ENCODE measurements around the gene TRNP1.

The TRNP1 gene

DNA sequence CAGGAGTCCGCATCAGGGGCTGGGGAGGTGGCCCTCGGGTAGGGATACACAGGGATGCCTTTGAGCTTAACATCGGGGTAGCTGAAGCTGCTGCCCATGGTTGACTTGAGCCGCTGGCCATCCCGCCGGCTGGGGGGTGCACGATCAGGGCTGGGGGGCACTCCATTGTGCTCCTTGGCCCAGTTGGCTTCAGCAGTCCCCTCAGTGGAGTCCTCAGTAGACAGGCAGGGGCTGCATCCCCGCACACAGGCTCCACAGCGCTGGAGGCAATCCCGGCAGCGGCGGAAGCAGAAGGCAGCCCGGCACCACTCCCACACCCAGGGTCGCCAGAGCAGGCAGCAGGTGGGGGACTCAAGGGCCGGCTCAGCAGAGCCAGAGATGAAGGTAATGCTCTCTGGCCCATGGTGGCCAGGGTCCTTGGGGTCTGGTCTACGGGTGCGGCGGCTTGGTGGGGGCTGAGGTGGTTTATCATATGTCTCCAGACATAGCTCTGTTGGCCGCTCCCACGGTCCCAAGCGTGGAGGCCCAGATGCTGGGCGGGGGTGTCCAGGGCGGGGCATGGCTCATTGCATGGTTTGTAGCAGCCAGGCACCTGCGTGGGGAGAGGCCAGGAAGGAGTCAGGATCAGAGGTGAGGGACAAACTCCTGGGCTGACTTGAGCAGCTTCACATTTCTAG lies 41.5 kb upstream of the TRNP1 start:
- Histone ChIP-seq H3K36me3 (ENCODE audit: control insufficient read depth in 1 of 2, insufficient read depth in 2 of 2, low read length in 2 of 2) (peaks cover 0 to 25% of the 10 kb centered on the region in 2 donors), H3K27ac (ENCODE audit: low read depth, low read length) (no peak overlapping the region), H3K9ac (ENCODE audit: low read depth in 1 of 2, low read length in 2 of 2) (no peak overlapping the region), H3K4me1 (ENCODE audit: control insufficient read depth in 1 of 2, insufficient read depth in 2 of 2, low read length in 2 of 2) (peaks cover 16% of the 10 kb centered on the region in 2 donors), H3K27me3 (ENCODE audit: control insufficient read depth in 1 of 2, insufficient read depth in 2 of 2, low read length in 2 of 2) (no peaks in the 10 kb centered on the region), H3K9me3 (ENCODE audit: control insufficient read depth in 1 of 2, low read length in 2 of 2) (no peaks in the 10 kb centered on the region), H3K4me3 (ENCODE audit: low read depth in 1 of 2, low read length in 2 of 2) (no peak overlapping the region)

DNA sequence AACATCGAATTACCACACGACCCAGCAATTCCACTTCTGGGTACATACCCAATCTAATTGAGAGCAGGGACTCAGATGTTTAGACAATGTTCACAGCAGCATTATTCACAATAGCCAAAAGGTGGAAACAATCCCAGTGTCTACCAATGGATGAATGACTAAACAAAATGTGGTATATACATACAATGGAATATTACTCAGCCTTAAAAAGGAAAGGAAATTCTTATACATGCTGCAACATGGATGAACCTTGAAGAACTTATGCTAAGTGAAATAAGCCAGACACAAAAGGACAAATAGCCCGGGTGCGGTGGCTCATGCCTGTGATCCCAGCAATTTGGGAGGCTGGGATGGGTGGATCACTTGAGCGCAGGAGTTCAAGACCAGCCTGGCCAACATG lies 40.1 kb upstream of the TRNP1 start:
- H3K9me3 ChIP-seq (ENCODE audit: control insufficient read depth in 1 of 2, low read length in 2 of 2), result no peaks in the 10 kb centered on the region
- H3K4me3 ChIP-seq (ENCODE audit: low read depth in 1 of 2, low read length in 2 of 2), result no peak overlapping the region
- no peak overlapping the region for H3K27ac ChIP-seq (ENCODE audit: low read depth, low read length)
- H3K9ac ChIP-seq (ENCODE audit: low read depth in 1 of 2, low read length in 2 of 2), result no peak overlapping the region
- peaks cover 16% of the 10 kb centered on the region in 2 donors for H3K4me1 ChIP-seq (ENCODE audit: control insufficient read depth in 1 of 2, insufficient read depth in 2 of 2, low read length in 2 of 2)
- no peaks in the 10 kb centered on the region for H3K27me3 ChIP-seq (ENCODE audit: control insufficient read depth in 1 of 2, insufficient read depth in 2 of 2, low read length in 2 of 2)
- peaks cover 0 to 20% of the 10 kb centered on the region in 2 donors for H3K36me3 ChIP-seq (ENCODE audit: control insufficient read depth in 1 of 2, insufficient read depth in 2 of 2, low read length in 2 of 2)

- Histone ChIP-seq H3K27me3 (ENCODE audit: control insufficient read depth in 1 of 2, insufficient read depth in 2 of 2, low read length in 2 of 2) (peaks cover 0 to 7% of the 10 kb centered on the region in 2 donors), H3K9me3 (ENCODE audit: control insufficient read depth in 1 of 2, low read length in 2 of 2) (no peaks in the 10 kb centered on the region), H3K9ac (ENCODE audit: low read depth in 1 of 2, low read length in 2 of 2) (no peak overlapping the region), H3K4me1 (ENCODE audit: control insufficient read depth in 1 of 2, insufficient read depth in 2 of 2, low read length in 2 of 2) (peaks cover 5 to 14% of the 10 kb centered on the region in 2 donors), H3K4me3 (ENCODE audit: low read depth in 1 of 2, low read length in 2 of 2) (no peak overlapping the region), H3K36me3 (ENCODE audit: control insufficient read depth in 1 of 2, insufficient read depth in 2 of 2, low read length in 2 of 2) (peaks cover 0 to 4% of the 10 kb centered on the region in 2 donors), H3K27ac (ENCODE audit: low read depth, low read length) (no peak overlapping the region)
These were observed 37.2 kb upstream of the TRNP1 start for GRCh38 chr1:26956321-26956720.

GRCh38 chr1:26957306-26957705 lies 36.2 kb upstream of the TRNP1 start:
- Histone ChIP-seq H3K36me3 (ENCODE audit: control insufficient read depth in 1 of 2, insufficient read depth in 2 of 2, low read length in 2 of 2) (no peaks in the 10 kb centered on the region), H3K27me3 (ENCODE audit: control insufficient read depth in 1 of 2, insufficient read depth in 2 of 2, low read length in 2 of 2) (peaks cover 0 to 7% of the 10 kb centered on the region in 2 donors), H3K27ac (ENCODE audit: low read depth, low read length) (no peak overlapping the region), H3K9me3 (ENCODE audit: control insufficient read depth in 1 of 2, low read length in 2 of 2) (no peaks in the 10 kb centered on the region), H3K9ac (ENCODE audit: low read depth in 1 of 2, low read length in 2 of 2) (no peak overlapping the region), H3K4me3 (ENCODE audit: low read depth in 1 of 2, low read length in 2 of 2) (no peak overlapping the region), H3K4me1 (ENCODE audit: control insufficient read depth in 1 of 2, insufficient read depth in 2 of 2, low read length in 2 of 2) (peaks cover 5 to 19% of the 10 kb centered on the region in 2 donors)

DNA sequence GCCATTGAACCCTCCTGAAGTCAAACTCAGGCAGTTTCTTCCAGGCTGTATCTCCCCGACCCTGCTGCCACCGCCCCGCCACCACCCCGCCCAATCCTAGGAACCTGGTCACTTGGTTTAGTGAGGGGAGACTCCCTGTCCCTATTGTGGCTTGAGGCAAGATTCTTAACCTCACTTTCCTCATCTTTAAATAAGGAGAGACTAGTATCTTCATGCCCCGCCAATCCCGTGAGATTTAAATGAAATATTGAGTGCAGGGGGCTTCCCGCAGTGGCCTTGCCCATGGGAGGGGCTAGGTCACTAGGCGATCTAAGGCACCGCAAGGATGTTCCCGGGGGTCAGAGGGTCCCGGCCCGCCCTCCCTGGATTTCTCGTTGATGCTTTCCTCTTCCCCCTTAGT lies 34.2 kb upstream of the TRNP1 start:
- Histone ChIP-seq H3K27me3 (ENCODE audit: control insufficient read depth in 1 of 2, insufficient read depth in 2 of 2, low read length in 2 of 2) (peaks cover 0 to 7% of the 10 kb centered on the region in 2 donors), H3K27ac (ENCODE audit: low read depth, low read length) (no peak overlapping the region), H3K4me3 (ENCODE audit: low read depth in 1 of 2, low read length in 2 of 2) (peak overlapping the region; percentile 89 to 91), H3K9me3 (ENCODE audit: control insufficient read depth in 1 of 2, low read length in 2 of 2) (no peaks in the 10 kb centered on the region), H3K9ac (ENCODE audit: low read depth in 1 of 2, low read length in 2 of 2) (peak overlapping the region; percentile 81 to 94), H3K36me3 (ENCODE audit: control insufficient read depth in 1 of 2, insufficient read depth in 2 of 2, low read length in 2 of 2) (no peaks in the 10 kb centered on the region), H3K4me1 (ENCODE audit: control insufficient read depth in 1 of 2, insufficient read depth in 2 of 2, low read length in 2 of 2) (peaks cover 5 to 19% of the 10 kb centered on the region in 2 donors)

- H3K27me3 ChIP-seq (ENCODE audit: control insufficient read depth in 1 of 2, insufficient read depth in 2 of 2, low read length in 2 of 2), result peaks cover 0 to 7% of the 10 kb centered on the region in 2 donors
- peak within 1 kb of the TSS; percentile 84 to 94 for H3K9ac ChIP-seq (ENCODE audit: low read depth in 1 of 2, low read length in 2 of 2)
- H3K27ac ChIP-seq (ENCODE audit: low read depth, low read length), result no peak within 1 kb of the TSS
These were observed 33.5 kb upstream of the TRNP1 start, which contains the start of gene KDF1 for GRCh38 chr1:26959722-26960624. TSS of gene KDF1 (minus strand) at chr1:26960468. CDS start at chr1:26952380, 8,088 bp downstream.

DNA sequence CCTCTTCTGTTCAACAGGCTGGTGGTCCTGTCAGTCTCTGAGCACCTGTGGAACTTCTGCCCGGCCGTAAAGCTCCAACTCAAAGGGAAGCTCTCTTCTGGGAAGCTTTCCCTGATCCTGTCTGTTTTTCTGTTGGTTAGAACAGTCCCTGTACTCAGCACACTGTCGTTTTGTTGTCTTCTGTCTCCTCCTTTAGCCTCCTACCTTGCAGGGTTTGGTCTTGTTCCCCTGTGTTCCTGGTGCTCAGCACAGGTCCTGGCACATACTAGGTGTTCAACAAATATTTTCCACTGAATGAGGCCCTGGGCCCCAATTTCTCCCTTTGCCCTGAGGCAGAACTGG lies 32.9 kb upstream of the TRNP1 start:
- no peaks in the 10 kb centered on the region for H3K9me3 ChIP-seq (ENCODE audit: control insufficient read depth in 1 of 2, low read length in 2 of 2)
- H3K9ac ChIP-seq (ENCODE audit: low read depth in 1 of 2, low read length in 2 of 2), result peak overlapping the region; percentile 84 to 94
- no peak overlapping the region for H3K27ac ChIP-seq (ENCODE audit: low read depth, low read length)
- peaks cover 5 to 19% of the 10 kb centered on the region in 2 donors for H3K4me1 ChIP-seq (ENCODE audit: control insufficient read depth in 1 of 2, insufficient read depth in 2 of 2, low read length in 2 of 2)
- H3K4me3 ChIP-seq (ENCODE audit: low read depth in 1 of 2, low read length in 2 of 2), result peak overlapping the region; percentile 89 to 91
- peaks cover 0 to 7% of the 10 kb centered on the region in 2 donors for H3K27me3 ChIP-seq (ENCODE audit: control insufficient read depth in 1 of 2, insufficient read depth in 2 of 2, low read length in 2 of 2)
- H3K36me3 ChIP-seq (ENCODE audit: control insufficient read depth in 1 of 2, insufficient read depth in 2 of 2, low read length in 2 of 2), result no peaks in the 10 kb centered on the region

More at GRCh38 chr1:26959722-26960624, 33.5 kb upstream of the TRNP1 start, which contains the start of gene KDF1:
- Histone ChIP-seq H3K4me3 (ENCODE audit: low read depth in 1 of 2, low read length in 2 of 2) (peak within 1 kb of the TSS; percentile 89 to 91), H3K36me3 (ENCODE audit: control insufficient read depth in 1 of 2, insufficient read depth in 2 of 2, low read length in 2 of 2) (no peaks in the 10 kb centered on the region), H3K9me3 (ENCODE audit: control insufficient read depth in 1 of 2, low read length in 2 of 2) (no peaks in the 10 kb centered on the region), H3K4me1 (ENCODE audit: control insufficient read depth in 1 of 2, insufficient read depth in 2 of 2, low read length in 2 of 2) (peaks cover 5 to 19% of the 10 kb centered on the region in 2 donors)

DNA sequence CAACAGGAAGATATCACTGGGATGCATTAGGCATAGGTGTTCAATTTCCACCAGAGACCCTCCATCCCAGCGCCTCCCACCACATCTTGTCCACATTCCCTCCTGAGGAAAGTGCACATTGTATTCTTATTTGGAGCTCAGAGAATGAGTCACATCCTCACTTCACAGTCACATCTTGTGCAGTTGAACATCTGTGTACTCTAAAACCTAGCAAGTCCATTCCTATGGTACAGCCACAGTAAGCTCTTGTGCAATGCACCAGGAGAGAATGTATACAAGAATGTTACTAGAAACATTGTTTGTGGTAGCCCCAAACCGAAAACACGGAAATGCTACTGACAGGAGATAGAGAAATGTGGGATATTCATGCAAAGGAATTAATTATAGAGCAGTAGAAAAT lies 31.7 kb upstream of the TRNP1 start:
- Histone ChIP-seq H3K27ac (ENCODE audit: low read depth, low read length) (no peak overlapping the region), H3K4me3 (ENCODE audit: low read depth in 1 of 2, low read length in 2 of 2) (no peak overlapping the region), H3K36me3 (ENCODE audit: control insufficient read depth in 1 of 2, insufficient read depth in 2 of 2, low read length in 2 of 2) (no peaks in the 10 kb centered on the region), H3K9ac (ENCODE audit: low read depth in 1 of 2, low read length in 2 of 2) (no peak overlapping the region), H3K4me1 (ENCODE audit: control insufficient read depth in 1 of 2, insufficient read depth in 2 of 2, low read length in 2 of 2) (peaks cover 5 to 19% of the 10 kb centered on the region in 2 donors), H3K27me3 (ENCODE audit: control insufficient read depth in 1 of 2, insufficient read depth in 2 of 2, low read length in 2 of 2) (peaks cover 0 to 7% of the 10 kb centered on the region in 2 donors), H3K9me3 (ENCODE audit: control insufficient read depth in 1 of 2, low read length in 2 of 2) (no peaks in the 10 kb centered on the region)

- Histone ChIP-seq H3K27ac (ENCODE audit: low read depth, low read length) (no peak overlapping the region), H3K27me3 (ENCODE audit: control insufficient read depth in 1 of 2, insufficient read depth in 2 of 2, low read length in 2 of 2) (peaks cover 0 to 7% of the 10 kb centered on the region in 2 donors), H3K36me3 (ENCODE audit: control insufficient read depth in 1 of 2, insufficient read depth in 2 of 2, low read length in 2 of 2) (no peaks in the 10 kb centered on the region), H3K4me1 (ENCODE audit: control insufficient read depth in 1 of 2, insufficient read depth in 2 of 2, low read length in 2 of 2) (peaks cover 5% of the 10 kb centered on the region in 2 donors), H3K4me3 (ENCODE audit: low read depth in 1 of 2, low read length in 2 of 2) (no peak overlapping the region), H3K9ac (ENCODE audit: low read depth in 1 of 2, low read length in 2 of 2) (no peak overlapping the region), H3K9me3 (ENCODE audit: control insufficient read depth in 1 of 2, low read length in 2 of 2) (no peaks in the 10 kb centered on the region)
These were observed 28.3 kb upstream of the TRNP1 start for GRCh38 chr1:26965213-26965612.

- Histone ChIP-seq H3K4me1 (ENCODE audit: control insufficient read depth in 1 of 2, insufficient read depth in 2 of 2, low read length in 2 of 2) (peaks cover 3 to 5% of the 10 kb centered on the region in 2 donors), H3K27me3 (ENCODE audit: control insufficient read depth in 1 of 2, insufficient read depth in 2 of 2, low read length in 2 of 2) (peaks cover 0 to 2% of the 10 kb centered on the region in 2 donors), H3K9ac (ENCODE audit: low read depth in 1 of 2, low read length in 2 of 2) (no peak overlapping the region), H3K4me3 (ENCODE audit: low read depth in 1 of 2, low read length in 2 of 2) (no peak overlapping the region), H3K27ac (ENCODE audit: low read depth, low read length) (no peak overlapping the region), H3K36me3 (ENCODE audit: control insufficient read depth in 1 of 2, insufficient read depth in 2 of 2, low read length in 2 of 2) (no peaks in the 10 kb centered on the region), H3K9me3 (ENCODE audit: control insufficient read depth in 1 of 2, low read length in 2 of 2) (no peaks in the 10 kb centered on the region)
These were observed 27.9 kb upstream of the TRNP1 start for GRCh38 chr1:26965628-26966027.

All from duodenal mucosa (tissue), 2 donors.